Myocyte (in vitro differentiated cells): ENCODE data around the gene SLC9A9. TPM values are rescaled to one million over a fixed set of nuclear protein-coding genes. Genes with fewer than 3 reads are reported as not detected.
"Not testable (repeated sequence)": the region's sequence is repeated elsewhere in the genome, so short reads cannot be mapped to it uniquely, and the experiment has no call there.

Source experiments
- DNase-seq: peaks from one replicate; pipeline ENCODE4 v3.0.0-alpha.2; 2012; ENCODE audit warnings: low read depth
- total RNA-seq: library from RNA; depleted of rRNA; stranded (reverse); fragments of >200 nt; gene quantifications from 2 replicates; pipeline ENCODE4 v1.2.3, GENCODE V29; 2014

The SLC9A9 gene
- total RNA-seq, 1 donor from 2014 or later: 7.4 TPM

DNA sequence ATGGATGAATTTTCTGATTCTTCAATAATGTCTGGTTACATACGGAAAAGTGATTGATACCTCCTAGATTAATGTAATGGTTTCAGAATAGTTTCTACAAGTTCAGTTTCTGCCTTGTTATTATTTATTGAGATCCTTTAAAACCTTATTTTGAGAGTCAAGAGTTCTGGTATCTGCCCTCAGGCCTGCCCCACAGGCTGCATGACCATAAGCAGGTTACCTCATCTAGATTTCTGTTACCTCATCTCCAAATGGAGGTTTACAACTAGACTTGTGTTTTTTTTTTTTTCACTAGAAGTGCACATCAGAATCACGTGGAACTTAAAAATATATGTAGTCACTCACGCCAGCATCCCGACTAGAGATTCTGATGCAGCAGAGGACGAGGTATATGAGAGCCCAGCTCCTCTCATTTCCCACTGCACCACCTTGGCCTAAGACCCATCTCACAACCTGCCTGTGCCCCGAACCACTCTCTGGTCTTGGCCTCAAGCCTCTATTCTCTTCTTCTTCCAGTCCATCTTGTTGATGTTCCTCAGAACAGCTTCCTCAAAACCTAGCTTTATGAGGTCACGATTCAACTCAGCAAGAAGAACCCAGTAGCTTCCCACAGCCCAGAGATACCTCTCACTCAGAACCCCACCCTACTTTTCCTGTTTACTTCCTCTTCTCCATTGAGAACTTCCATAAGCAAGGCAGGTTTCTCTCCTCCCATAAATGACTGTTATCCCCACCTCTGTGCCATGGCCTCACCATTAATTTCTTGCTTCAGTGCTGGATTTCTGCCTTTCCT is 375.3 kb downstream of the SLC9A9 start:
- DNase-seq: no peak

GRCh38 chr3:143471705-143472104 is 376.6 kb downstream of the SLC9A9 start:
- DNase-seq: no peak

GRCh38 chr3:143469159-143469558 is 379.1 kb downstream of the SLC9A9 start:
- no peak for DNase-seq

- DNase-seq: no peak
These were observed 382.6 kb downstream of the SLC9A9 start for GRCh38 chr3:143465666-143466065.

DNA sequence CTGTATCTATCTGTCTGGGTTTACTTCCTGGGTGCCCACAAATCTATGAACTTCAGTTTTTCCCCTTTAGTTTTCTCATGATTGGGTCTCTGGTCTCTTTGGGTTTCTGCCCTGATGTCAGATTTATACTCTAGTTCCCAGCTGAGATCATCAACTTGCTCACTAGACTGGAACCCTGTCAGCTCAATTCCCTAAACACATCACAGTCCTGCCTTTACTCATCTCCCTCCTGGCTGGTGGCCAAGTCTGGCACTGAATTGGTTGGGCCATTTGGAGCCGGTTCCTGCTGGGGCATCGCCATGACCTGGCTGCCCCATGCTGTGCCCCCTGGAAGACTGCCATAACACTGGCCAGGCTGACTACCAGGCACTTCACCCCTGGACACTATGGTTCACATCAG is 383.4 kb downstream of the SLC9A9 start:
- peak; percentile 24 for DNase-seq

DNA sequence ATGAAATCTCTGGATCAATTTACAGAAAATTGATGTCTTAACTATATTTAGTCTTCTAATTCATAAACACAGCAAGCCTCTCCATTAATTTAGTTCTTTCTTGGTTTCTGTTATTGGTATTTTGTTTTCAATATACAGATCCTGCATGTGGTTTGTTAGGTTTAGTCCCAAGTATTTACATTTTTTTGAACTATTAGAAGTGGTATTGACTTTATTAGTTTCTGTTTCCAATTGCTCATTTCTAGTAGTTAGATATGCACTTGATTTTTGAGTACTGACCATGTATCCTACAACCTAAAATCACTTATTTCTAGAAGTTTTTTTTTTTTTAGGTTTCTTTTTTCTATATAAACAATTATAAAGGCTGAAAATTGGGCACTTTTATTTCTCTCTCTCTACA is 392.8 kb downstream of the SLC9A9 start:
- no peak for DNase-seq

DNA sequence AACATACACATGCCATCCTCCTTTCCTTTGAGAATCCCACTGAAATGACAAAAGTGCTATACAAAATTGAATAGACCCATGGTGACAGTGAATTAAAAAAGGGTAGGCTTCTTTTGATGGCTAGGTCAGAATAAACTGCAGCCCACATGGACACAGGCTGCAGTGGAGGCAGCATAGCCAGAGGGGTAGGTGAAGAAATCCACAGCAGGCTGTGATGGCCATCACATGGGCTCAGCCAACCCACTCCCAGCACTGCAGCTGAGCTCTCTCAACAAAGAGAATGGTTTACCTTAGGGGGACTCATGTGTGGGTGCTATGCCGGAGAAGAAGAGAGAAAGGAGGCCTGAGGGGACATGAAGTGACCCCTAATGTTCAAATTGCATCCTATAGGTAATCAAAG is 397.6 kb downstream of the SLC9A9 start:
- no peak for DNase-seq

DNA sequence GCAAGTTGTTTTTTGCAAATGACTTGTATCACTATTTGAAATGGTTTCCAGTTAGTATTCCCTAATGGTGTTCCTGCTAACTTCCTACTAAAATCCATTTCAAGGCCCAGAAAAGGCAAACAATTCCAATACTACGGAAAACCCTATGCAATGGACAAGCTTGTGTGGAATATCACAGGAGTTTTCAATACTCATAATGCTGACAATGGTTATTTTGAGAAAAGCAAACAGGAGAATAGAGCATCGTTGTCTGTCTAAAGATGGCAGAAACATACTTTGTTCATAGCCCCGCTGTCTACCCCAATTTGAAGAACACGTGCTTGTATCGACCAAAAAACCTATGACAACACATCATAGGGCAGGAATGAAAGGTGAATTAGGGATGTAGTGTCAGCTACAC is 400.8 kb downstream of the SLC9A9 start:
- no peak for DNase-seq

- no peak for DNase-seq
These were observed 403.1 kb downstream of the SLC9A9 start for GRCh38 chr3:143445118-143445517.

DNA sequence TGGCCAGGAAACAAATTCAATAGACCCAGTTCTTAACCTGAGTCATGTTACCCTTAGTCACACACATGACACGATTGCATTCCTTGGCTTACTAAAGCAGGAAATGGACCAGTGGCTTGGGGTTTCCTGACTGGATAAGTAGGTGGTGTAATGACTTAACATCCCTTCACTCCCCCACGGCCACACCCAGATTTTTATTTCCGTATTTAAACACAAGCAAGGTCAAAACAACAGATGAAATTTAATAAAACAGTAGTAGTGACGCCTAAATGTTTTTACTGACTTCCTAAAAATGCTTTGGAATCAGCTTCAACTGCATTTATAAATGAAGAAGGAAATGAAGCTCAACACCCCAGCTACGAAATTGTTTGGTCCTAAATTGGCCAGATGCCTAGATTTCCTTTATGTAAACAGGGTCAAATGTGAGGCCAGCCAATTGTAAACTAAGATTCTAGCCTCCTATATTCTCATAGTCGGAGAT is 404.4 kb downstream of the SLC9A9 start:
- peak; percentile 91 for DNase-seq

DNA sequence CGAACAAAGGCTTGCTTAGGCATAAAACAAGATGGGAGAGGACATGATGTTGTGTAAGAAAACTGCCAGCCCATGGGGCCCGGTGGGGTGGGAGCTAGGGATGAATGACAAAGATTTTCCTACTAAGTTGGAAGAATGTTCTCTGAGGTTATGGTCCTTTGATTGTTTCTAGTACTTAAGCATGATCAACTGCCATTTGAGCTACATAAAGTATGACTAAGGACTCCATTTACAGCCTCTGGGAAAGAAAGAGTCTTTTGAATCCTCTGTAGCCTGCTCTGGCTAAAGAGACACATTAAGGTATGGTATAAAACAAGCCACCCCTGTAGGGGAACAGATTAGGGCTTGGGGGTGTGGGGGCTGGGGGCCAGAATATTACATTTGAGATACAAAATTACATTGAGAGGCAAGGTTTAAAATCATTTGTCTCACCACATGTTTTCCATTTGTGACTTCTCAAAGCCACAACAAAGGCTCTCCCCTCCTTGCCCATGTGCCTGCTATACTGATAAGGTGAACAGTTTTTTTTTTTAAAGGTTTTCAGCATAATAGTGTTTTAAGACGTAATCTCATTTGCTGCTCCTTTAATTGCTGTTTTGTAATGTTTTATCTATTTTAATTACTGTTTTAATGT is 405.3 kb downstream of the SLC9A9 start:
- peak; percentile 56 for DNase-seq

GRCh38 chr3:143441516-143442171 is 406.6 kb downstream of the SLC9A9 start:
- no peak for DNase-seq

DNA sequence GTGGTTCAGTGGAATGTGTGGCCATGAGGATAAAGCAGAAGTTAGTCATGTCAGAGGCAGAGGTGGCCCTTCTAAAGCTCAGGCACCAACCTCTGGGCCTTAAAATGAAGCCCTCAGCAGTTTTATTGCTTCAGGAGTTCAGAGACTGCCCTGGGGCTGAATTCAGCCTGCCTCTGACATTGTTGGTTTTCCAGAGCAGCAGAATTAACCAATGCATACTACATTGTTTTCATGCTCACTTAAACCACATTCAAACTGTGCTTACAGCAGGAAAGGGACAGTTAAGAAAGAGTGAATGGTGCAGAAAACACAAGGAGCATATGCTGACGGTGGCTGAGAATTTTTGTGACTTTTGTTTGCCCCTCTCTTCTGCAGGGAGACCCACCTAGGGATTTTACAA is 408.5 kb downstream of the SLC9A9 start:
- no peak for DNase-seq

- DNase-seq: no peak
These were observed 410.9 kb downstream of the SLC9A9 start for GRCh38 chr3:143437405-143437804.

GRCh38 chr3:143436231-143436930 is 411.9 kb downstream of the SLC9A9 start:
- no peak for DNase-seq

- DNase-seq: no peak
These were observed 414.4 kb downstream of the SLC9A9 start for GRCh38 chr3:143433787-143434378.

DNA sequence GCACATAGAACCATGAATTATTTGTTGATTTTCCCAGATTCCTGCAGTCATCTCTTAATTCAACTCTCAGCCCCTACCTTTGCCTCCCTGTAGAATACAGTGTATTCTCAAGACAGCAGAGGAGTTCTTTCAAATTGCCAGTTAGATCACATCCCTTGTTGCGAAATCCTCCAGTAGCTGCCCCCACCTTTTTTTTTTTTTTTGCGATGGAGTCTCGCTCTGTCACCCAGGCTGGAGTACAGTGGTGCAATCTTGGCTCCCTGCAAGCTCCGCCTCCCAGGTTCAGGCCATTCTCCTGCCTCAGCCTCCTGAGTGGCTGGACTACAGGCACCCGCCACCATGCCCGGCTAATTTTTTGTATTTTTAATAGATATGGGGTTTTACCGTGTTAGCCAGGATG is 417.0 kb downstream of the SLC9A9 start:
- not testable (repeated sequence) for DNase-seq

DNA sequence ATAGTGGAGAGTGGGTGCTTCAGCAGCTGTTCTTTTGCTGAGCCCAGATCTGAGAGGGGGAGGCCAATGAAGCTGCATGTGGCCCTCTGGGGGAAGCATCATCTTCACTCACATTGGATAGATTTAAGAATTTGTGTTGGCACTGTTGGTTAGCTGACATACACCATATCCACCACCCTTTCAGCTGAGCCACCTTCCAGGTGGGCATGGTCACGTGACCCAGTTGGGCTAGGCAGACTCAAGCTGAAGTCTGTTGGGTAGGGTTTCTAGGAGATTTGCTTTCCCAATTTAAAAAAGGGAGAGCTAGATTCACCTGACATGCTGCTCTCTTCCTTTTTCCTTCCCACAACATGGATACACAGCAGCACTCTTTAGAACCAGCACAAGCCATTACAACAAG is 417.7 kb downstream of the SLC9A9 start:
- DNase-seq: no peak

- DNase-seq: peak; percentile 24
These were observed 418.4 kb downstream of the SLC9A9 start for GRCh38 chr3:143429628-143430514.

DNA sequence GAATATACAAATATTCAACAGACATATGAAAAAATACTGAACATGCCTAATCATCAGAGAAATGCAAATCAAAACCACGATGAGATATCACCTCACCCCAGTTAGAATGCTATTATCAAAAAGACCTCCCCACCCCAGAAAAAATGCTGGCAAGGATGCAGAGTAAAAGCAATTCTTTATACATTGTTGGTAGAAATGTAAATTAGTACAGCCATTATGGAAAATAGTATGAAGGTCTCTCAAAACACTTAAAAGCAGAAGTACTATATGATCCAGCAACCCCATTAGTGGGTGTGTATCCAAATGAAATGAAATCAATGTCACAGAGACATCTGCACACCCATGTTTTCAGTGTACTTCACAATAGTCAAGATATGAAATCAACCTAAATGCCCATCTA is 420.0 kb downstream of the SLC9A9 start:
- no peak for DNase-seq
